ENCODE results near the gene EYA3.

Gene EYA3

GRCh38 chr1:28045777-28046176, 42.6 kb downstream of the EYA3 start:
- no peak overlapping the region for H3K4me3 ChIP-seq
- no peak for DNase-seq (ENCODE audit: low spot score)
- no peak for TF ChIP-seq CTCF (IDR thresholded peaks at IDR 0.05)
- no peak overlapping the region for H3K27ac ChIP-seq

- DNase-seq (ENCODE audit: low spot score): no peak
- H3K27ac ChIP-seq: no peak overlapping the region
- no peak for TF ChIP-seq CTCF (IDR thresholded peaks at IDR 0.05)
- no peak overlapping the region for H3K4me3 ChIP-seq
Observed at GRCh38 chr1:28044399-28044798, 44.0 kb downstream of the EYA3 start.

- DNase-seq (ENCODE audit: low spot score): no peak
- no peak overlapping the region for H3K27ac ChIP-seq
- H3K4me3 ChIP-seq: no peak overlapping the region
- TF ChIP-seq CTCF (IDR thresholded peaks at IDR 0.05): no peak
Observed at GRCh38 chr1:28039341-28039740, 49.1 kb downstream of the EYA3 start.

- no peak for DNase-seq (ENCODE audit: low spot score)
- Histone ChIP-seq H3K27ac (no peak overlapping the region), H3K4me3 (no peak overlapping the region)
- no peak for TF ChIP-seq CTCF (IDR thresholded peaks at IDR 0.05)
Observed at GRCh38 chr1:28037946-28038345, 50.5 kb downstream of the EYA3 start.

- no peak overlapping the region for H3K4me3 ChIP-seq
- no peak for DNase-seq (ENCODE audit: low spot score)
- no peak overlapping the region for H3K27ac ChIP-seq
- no peak for TF ChIP-seq CTCF (IDR thresholded peaks at IDR 0.05)
Observed at GRCh38 chr1:28037206-28037605, 51.2 kb downstream of the EYA3 start.

- no peak for TF ChIP-seq CTCF (IDR thresholded peaks at IDR 0.05)
- H3K27ac ChIP-seq: no peak overlapping the region
- DNase-seq (ENCODE audit: low spot score): no peak
- H3K4me3 ChIP-seq: no peak overlapping the region
Observed at GRCh38 chr1:28036431-28036830, 52.0 kb downstream of the EYA3 start.

GRCh38 chr1:28035420-28035819, 53.0 kb downstream of the EYA3 start:
- no peak for TF ChIP-seq CTCF (IDR thresholded peaks at IDR 0.05)
- DNase-seq (ENCODE audit: low spot score): no peak
- no peak overlapping the region for H3K27ac ChIP-seq
- no peak overlapping the region for H3K4me3 ChIP-seq

Data from coronary artery (tissue), 2 donors.